Cardiac fibroblast (primary cell): Measurements from ENCODE around the gene CYGB.
A peak's percentile ranks its signal among the peaks of the same experiment; 100 is the strongest.
"Not testable (repeated sequence)": the region's sequence is repeated elsewhere in the genome, so short reads cannot be mapped to it uniquely, and the experiment has no call there.

Experiments
- DNase-seq, 2 donors: peaks; one replicate each; pipeline versions ENCODE4 v3.0.0 to v3.0.0-alpha.2; 2010; ENCODE audit warnings: low read depth in 2 of 2
- H3K4me3 ChIP-seq, 2 donors: replicated peaks in 1 of 2; 1 replicate in 1 of 2; 2 replicates in 1 of 2; pipeline ENCODE4 v1.5.1; 2011; ENCODE audit warnings: low read depth in 2 of 2, low read length in 2 of 2, mild to moderate bottlenecking in 2 of 2, moderate library complexity in 1 of 2
- CTCF ChIP-seq: IDR thresholded peaks from one replicate; pipeline ENCODE4 v1.5.1; 2011; ENCODE audit warnings: low read depth, mild to moderate bottlenecking, low read length, inconsistent platforms

The CYGB gene

GRCh38 chr17:76515274-76515949, 22.1 kb downstream of the CYGB start:
- peak; percentile 96 to 97 for DNase-seq
- peak overlapping the region; percentile 2 to 17 for H3K4me3 ChIP-seq
- no peak for TF ChIP-seq CTCF

- not testable (repeated sequence) for DNase-seq, H3K4me3 ChIP-seq
Measured at GRCh38 chr17:76514355-76514754, 23.2 kb downstream of the CYGB start.

- TF ChIP-seq CTCF: no peak
- H3K4me3 ChIP-seq: no peak overlapping the region
- DNase-seq: no peak
Measured at GRCh38 chr17:76513306-76513692, 24.2 kb downstream of the CYGB start.

GRCh38 chr17:76512366-76513305, 24.9 kb downstream of the CYGB start:
- no peak for TF ChIP-seq CTCF
- H3K4me3 ChIP-seq: no peak overlapping the region

GRCh38 chr17:76511668-76512365, 25.7 kb downstream of the CYGB start:
- no peak for TF ChIP-seq CTCF
- no peak overlapping the region for H3K4me3 ChIP-seq
- DNase-seq: peak in 1 of 2 donors; percentile 43

More at GRCh38 chr17:76512366-76513305, 24.9 kb downstream of the CYGB start:
- DNase-seq: no peak

GRCh38 chr17:76510831-76511244, 26.7 kb downstream of the CYGB start:
- H3K4me3 ChIP-seq: no peak overlapping the region
- DNase-seq: peak in 1 of 2 donors; percentile 59
- no peak for TF ChIP-seq CTCF

GRCh38 chr17:76508472-76509063, 28.9 kb downstream of the CYGB start:
- not testable (repeated sequence) for DNase-seq

More at GRCh38 chr17:76508472-76509063, 28.9 kb downstream of the CYGB start:
- H3K4me3 ChIP-seq: not testable (repeated sequence)
